Esophagus squamous epithelium (tissue), 4 donors: ENCODE data around the gene ZBTB21.

Experiments
- CTCF ChIP-seq, 6 experiments: fragments of 450-650 bp in 4 of 6; fragments of 200-600 bp in 2 of 6; sonication (generic) in 2 of 6; IDR thresholded peaks; one replicate each; pipeline ENCODE4 v1.5.1; 2016 to 2019; ENCODE audit warnings: antibody characterized with exemption in 6 of 6, mild to moderate bottlenecking in 4 of 6, moderate library complexity in 4 of 6
- POLR2A ChIP-seq, 4 donors: fragments of 450-650 bp; IDR thresholded peaks; one replicate each; pipeline ENCODE4 v1.6.1; 2017; ENCODE audit warnings: antibody characterized with exemption in 4 of 4, mild to moderate bottlenecking in 4 of 4, moderate library complexity in 3 of 4

GRCh38 chr21:41961753-41962152 lies 48.4 kb downstream of the ZBTB21 start:
- TF ChIP-seq CTCF (IDR thresholded peaks at IDR 0.05) (no peak), POLR2A (IDR thresholded peaks at IDR 0.05) (no peak)
